ENCODE data around the gene KLK13. TPM values are rescaled to one million over a fixed set of nuclear protein-coding genes. Genes with fewer than 3 reads are reported as not detected.

KLK13 gene
- total RNA-seq, 1 donor from 2014 or later = not detected

GRCh38 chr19:51020988-51021651, 43.8 kb downstream of the KLK13 start:
- H3K27me3 ChIP-seq = peaks cover 60% of the 10 kb centered on the region
- intact Hi-C loops (cut with DNase I) = no loop called here
- ATAC-seq = peak; percentile 51

GRCh38 chr19:51019544-51019925, 45.4 kb downstream of the KLK13 start, which contains the start of gene KLK10:
KLK10 (minus strand) TSS chr19:51019709; CDS start chr19:51019130, 579 bp downstream.
- ATAC-seq (peak; percentile 4), DNase-seq (no peak)
- Histone ChIP-seq H3K36me3 (no peaks in the 10 kb centered on the region), H3K4me3 (peak within 1 kb of the TSS; percentile 37), H3K27me3 (peaks cover 60% of the 10 kb centered on the region), H3K4me1 (peaks cover 12% of the 10 kb centered on the region), H3K27ac (no peak within 1 kb of the TSS), H3K9me3 (no peaks in the 10 kb centered on the region)
- TF ChIP-seq, protein P1, sequence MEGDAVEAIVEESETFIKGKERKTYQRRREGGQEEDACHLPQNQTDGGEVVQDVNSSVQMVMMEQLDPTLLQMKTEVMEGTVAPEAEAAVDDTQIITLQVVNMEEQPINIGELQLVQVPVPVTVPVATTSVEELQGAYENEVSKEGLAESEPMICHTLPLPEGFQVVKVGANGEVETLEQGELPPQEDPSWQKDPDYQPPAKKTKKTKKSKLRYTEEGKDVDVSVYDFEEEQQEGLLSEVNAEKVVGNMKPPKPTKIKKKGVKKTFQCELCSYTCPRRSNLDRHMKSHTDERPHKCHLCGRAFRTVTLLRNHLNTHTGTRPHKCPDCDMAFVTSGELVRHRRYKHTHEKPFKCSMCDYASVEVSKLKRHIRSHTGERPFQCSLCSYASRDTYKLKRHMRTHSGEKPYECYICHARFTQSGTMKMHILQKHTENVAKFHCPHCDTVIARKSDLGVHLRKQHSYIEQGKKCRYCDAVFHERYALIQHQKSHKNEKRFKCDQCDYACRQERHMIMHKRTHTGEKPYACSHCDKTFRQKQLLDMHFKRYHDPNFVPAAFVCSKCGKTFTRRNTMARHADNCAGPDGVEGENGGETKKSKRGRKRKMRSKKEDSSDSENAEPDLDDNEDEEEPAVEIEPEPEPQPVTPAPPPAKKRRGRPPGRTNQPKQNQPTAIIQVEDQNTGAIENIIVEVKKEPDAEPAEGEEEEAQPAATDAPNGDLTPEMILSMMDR (IDR thresholded peaks at IDR 0.05) = no peak
- intact Hi-C loops (cut with DNase I) = no loop called here

More at GRCh38 chr19:51020988-51021651, 43.8 kb downstream of the KLK13 start:
- Histone ChIP-seq H3K27ac (no peak overlapping the region), H3K4me3 (no peak overlapping the region), H3K9me3 (no peaks in the 10 kb centered on the region), H3K36me3 (no peaks in the 10 kb centered on the region), H3K4me1 (peaks cover 12% of the 10 kb centered on the region)
- DNase-seq = no peak
- TF ChIP-seq, protein P1 (IDR thresholded peaks at IDR 0.05) = peak; percentile 66

DNA sequence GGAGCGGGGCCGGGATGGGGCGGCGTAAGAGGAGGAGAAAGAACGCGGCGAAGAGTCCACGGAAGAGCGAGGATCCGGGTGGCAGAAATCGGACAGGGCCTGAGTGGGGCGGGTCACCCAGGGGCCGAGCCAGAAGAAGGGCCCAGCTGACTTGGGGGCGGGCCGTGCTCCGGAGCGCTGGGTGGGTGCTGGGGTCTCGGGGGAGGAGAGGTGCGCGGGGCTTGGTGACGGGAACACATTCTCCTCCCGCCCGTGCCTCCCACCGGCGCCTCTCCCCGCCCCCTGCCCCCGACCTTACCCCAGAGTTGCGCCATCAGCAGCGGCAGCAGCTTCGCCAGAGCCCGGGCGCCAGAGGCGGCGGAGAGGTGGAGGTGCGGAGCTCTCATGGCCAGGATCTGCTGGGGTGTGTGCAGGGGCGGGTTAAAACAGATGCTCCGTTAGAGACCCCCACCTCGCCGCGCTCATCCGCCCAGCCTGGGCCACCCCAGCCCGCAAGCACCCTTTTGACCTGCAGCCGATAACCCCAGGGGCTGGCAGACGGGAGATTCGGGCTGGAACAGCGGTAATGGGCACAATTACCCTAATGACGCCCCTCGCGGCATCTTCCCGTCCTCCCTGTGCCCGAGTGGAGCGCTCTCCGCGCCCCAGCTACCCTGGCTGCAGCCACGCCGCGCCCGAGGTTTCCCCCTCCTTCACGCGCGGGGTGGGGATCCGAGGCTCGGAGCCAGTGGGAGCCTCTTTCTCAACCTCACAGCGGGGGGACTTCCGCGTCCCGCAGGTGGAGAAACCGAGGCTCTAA, 45.9 kb downstream of the KLK13 start:
- intact Hi-C loops (cut with DNase I) = no loop called here
- DNase-seq (no peak), ATAC-seq (peak; percentile 34)
- TF ChIP-seq, protein P1 (IDR thresholded peaks at IDR 0.05) = no peak
- H3K27ac ChIP-seq = no peak overlapping the region
- peaks cover 60% of the 10 kb centered on the region for H3K27me3 ChIP-seq
- H3K36me3 ChIP-seq = no peaks in the 10 kb centered on the region
- H3K9me3 ChIP-seq = no peaks in the 10 kb centered on the region
- H3K4me3 ChIP-seq = peak overlapping the region; percentile 37
- H3K4me1 ChIP-seq = peaks cover 12% of the 10 kb centered on the region

DNA sequence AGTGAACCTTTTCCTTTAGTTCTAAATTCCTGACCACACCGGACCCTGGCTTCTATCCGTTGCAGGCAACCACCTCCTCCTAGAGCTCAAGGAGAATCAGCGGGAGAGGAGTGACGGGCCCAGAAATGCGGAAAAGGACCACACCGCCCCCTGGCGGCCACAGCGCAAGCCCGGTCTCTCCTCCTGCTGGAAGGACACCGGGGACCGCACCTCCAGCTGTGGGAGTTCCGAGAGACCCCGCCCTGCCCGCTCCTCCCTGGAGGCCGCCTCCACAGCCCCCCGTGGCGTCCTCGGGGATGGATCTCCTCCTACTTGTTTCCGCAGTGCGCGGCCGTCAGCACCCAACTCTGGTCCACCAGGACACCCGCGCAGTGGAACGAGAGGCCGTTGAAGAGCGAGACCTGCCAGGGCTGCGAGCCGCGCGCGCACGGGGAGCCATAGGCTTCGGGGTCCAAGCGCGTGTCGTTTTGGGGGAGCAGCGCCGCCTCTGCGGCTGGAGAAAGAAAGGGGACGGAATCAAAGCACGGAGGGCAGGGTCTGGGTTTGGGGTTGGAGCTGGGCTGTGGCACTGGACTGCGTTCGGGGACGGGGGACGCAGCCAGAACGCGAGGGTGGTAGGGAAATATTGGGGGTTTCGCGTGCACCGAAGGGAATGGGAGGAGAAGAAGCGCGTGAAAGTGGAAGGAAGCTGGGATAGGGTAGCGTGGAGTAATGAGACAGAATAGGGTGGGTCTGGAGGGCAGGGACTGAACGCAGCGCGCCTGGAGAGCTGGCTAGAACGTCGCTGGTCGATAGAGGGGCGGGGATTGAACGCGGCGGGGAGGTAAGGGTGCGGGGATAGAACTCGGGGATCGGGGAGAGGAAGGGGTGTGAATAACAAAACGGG, 47.9 kb downstream of the KLK13 start:
- TF ChIP-seq, protein P1 (IDR thresholded peaks at IDR 0.05) = peak; percentile 39
- no peak overlapping the region for H3K27ac ChIP-seq
- DNase-seq = no peak
- peaks cover 12% of the 10 kb centered on the region for H3K4me1 ChIP-seq
- no peaks in the 10 kb centered on the region for H3K9me3 ChIP-seq
- H3K4me3 ChIP-seq = no peak overlapping the region
- ATAC-seq = peak; percentile 58
- no peaks in the 10 kb centered on the region for H3K36me3 ChIP-seq
- peaks cover 55% of the 10 kb centered on the region for H3K27me3 ChIP-seq
- intact Hi-C loops (cut with DNase I) = no loop called here

DNA sequence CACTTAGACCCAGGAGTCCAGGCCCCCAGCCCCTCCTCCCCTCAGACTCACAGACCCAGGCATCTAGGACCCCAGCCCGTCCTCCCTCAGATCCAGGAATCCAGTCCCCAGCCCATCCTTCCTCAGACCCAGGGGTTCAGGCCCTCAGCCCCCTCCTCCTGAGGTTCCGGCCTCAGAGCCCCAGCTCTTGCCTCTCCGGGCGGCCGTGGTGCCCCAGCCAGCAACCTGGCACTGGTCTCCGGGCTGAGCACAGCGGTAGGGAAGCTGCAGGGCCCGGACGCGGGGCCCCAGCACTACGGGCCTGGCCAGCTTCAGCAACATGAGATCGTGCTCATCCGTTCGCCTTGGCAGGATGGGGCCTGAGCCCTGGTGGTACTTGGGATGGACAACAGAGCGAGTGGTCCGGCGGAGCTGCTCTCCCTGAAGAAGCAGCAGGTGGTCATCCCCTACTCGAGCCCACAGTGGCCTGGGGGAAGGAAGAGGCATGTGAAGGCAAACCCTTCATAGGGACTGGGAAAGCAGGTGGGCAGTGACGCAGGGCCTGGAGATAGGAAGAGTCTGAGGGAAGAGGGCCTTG, 49.1 kb downstream of the KLK13 start:
- Histone ChIP-seq H3K27me3 (peaks cover 55% of the 10 kb centered on the region), H3K9me3 (no peaks in the 10 kb centered on the region), H3K27ac (no peak overlapping the region), H3K4me3 (no peak overlapping the region), H3K4me1 (peaks cover 12% of the 10 kb centered on the region), H3K36me3 (no peaks in the 10 kb centered on the region)
- no peak for DNase-seq
- ATAC-seq = no peak
- intact Hi-C loops (cut with DNase I) = no loop called here
- TF ChIP-seq, protein P1 (IDR thresholded peaks at IDR 0.05) = no peak
